ENCODE data around the gene GSDME. TPM values are rescaled to one million over a fixed set of nuclear protein-coding genes. Genes with fewer than 3 reads are reported as not detected.

Gene GSDME
- polyA plus RNA-seq, 1 donor (not counting 4 experiments of a cell fraction or from before 2014, with no cell fraction given), result 105 TPM

DNA sequence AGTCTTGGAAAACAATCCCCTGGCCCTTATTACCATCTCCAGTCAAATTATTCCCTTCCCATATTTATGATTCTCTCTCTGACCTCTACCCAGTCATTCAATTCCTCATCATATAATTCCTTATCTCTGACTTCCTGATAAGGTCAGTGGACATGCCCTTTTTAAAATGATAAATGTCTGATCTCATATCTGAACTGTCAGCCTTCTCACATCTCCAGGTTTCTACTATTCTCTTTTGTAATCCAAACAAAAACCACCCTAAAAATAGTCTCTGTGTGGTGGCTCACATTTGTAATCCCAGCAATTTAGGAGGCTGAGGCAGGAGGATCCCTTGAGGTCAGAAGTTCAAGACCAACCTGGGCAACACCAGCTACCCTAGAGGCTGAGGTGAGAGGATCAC, 11.9 kb downstream of the GSDME start:
- Histone ChIP-seq H3K36me3 (ENCODE audit: control insufficient read depth in 2 of 2, extremely low read depth in 1 of 2, insufficient read depth in 2 of 2, low read length in 2 of 2) (peaks cover 13 to 20% of the 10 kb centered on the region in 2 experiments), H3K79me2 (ENCODE audit: control insufficient read depth, insufficient read depth, low read length) (peaks cover 21% of the 10 kb centered on the region)
- no peak for FAIRE-seq

DNA sequence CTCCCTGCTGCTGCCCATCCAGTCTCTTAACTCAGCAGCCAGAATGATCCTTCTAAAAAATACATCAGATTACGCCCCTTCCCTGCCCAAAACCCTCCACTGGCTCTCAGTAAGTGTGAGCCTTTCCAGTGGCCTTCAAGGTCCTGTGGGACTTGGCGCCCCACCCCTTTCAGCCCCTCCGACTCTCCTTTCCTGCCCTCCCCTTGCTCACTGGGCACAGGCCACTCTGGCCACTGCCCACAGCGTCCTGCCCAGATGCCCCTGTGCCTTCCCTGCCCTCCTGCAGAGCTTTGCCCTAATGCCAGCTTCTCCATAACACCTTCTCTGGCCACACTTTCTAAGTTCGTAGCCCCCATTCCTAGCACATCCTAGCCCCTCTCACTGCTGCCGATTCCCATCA, 13.8 kb downstream of the GSDME start:
- Histone ChIP-seq H3K4me3 (ENCODE audit: control insufficient read depth in 2 of 3, extremely low read depth in 1 of 3, insufficient read depth in 2 of 3, low read depth in 1 of 3, low read length in 3 of 3) (no peak overlapping the region), H3K9ac (ENCODE audit: control insufficient read depth, extremely low read depth, insufficient read depth, low read length) (no peak overlapping the region), H3K27me3 (ENCODE audit: control insufficient read depth, extremely low read depth, insufficient read depth, low read length) (no peaks in the 10 kb centered on the region), H4K20me1 (ENCODE audit: control insufficient read depth, extremely low read depth, insufficient read depth, low read length) (no peaks in the 10 kb centered on the region), H3K9me1 (ENCODE audit: control insufficient read depth, extremely low read depth, insufficient read depth, low read length) (no peaks in the 10 kb centered on the region), H3K27ac (ENCODE audit: control insufficient read depth, insufficient read depth, low read length) (no peak overlapping the region), H3K4me2 (ENCODE audit: control insufficient read depth, extremely low read depth, insufficient read depth, low read depth, low read length) (no peak overlapping the region), H3K9me3 (ENCODE audit: control insufficient read depth, low read depth, low read length) (peaks cover 4% of the 10 kb centered on the region), H3K36me3 (ENCODE audit: control insufficient read depth in 2 of 2, extremely low read depth in 1 of 2, insufficient read depth in 2 of 2, low read length in 2 of 2) (peaks cover 11 to 16% of the 10 kb centered on the region in 2 experiments), H3K79me2 (ENCODE audit: control insufficient read depth, insufficient read depth, low read length) (peaks cover 26% of the 10 kb centered on the region), H3K4me1 (ENCODE audit: control insufficient read depth, extremely low read depth, insufficient read depth, low read length) (peaks cover 22% of the 10 kb centered on the region), H2AFZ (ENCODE audit: control insufficient read depth, low read length) (no peak overlapping the region)
- TF ChIP-seq, protein P1, sequence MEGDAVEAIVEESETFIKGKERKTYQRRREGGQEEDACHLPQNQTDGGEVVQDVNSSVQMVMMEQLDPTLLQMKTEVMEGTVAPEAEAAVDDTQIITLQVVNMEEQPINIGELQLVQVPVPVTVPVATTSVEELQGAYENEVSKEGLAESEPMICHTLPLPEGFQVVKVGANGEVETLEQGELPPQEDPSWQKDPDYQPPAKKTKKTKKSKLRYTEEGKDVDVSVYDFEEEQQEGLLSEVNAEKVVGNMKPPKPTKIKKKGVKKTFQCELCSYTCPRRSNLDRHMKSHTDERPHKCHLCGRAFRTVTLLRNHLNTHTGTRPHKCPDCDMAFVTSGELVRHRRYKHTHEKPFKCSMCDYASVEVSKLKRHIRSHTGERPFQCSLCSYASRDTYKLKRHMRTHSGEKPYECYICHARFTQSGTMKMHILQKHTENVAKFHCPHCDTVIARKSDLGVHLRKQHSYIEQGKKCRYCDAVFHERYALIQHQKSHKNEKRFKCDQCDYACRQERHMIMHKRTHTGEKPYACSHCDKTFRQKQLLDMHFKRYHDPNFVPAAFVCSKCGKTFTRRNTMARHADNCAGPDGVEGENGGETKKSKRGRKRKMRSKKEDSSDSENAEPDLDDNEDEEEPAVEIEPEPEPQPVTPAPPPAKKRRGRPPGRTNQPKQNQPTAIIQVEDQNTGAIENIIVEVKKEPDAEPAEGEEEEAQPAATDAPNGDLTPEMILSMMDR (optimal IDR thresholded peaks at IDR 0.05 in 1 of 3, IDR thresholded peaks at IDR 0.05 in 1 of 3, conservative IDR thresholded peaks at IDR 0.05 in 1 of 3; ENCODE audit: extremely low read depth in 1 of 3, insufficient read depth in 2 of 3, low read length in 3 of 3), result no peak
- dilution Hi-C loops (cut with MboI; ENCODE audit: extremely low pct_ligation_motif_present, low sequenced_read_pairs), result no loop called here
- DNase-seq (ENCODE audit: low read depth, low spot score), result no peak
- FAIRE-seq, result no peak

More for the DNA sequence above, 11.9 kb downstream of the GSDME start:
- no peaks in the 10 kb centered on the region for H3K9me1 ChIP-seq (ENCODE audit: control insufficient read depth, extremely low read depth, insufficient read depth, low read length)
- no peak for TF ChIP-seq EZH2 (IDR thresholded peaks at IDR 0.05; ENCODE audit: low read length)
- TF ChIP-seq, protein P1 (optimal IDR thresholded peaks at IDR 0.05 in 1 of 3, IDR thresholded peaks at IDR 0.05 in 1 of 3, conservative IDR thresholded peaks at IDR 0.05 in 1 of 3; ENCODE audit: extremely low read depth in 1 of 3, insufficient read depth in 2 of 3, low read length in 3 of 3), result no peak
- H3K9me3 ChIP-seq (ENCODE audit: control insufficient read depth, low read depth, low read length), result no peaks in the 10 kb centered on the region
- H3K27ac ChIP-seq (ENCODE audit: control insufficient read depth, insufficient read depth, low read length), result no peak overlapping the region
- no peaks in the 10 kb centered on the region for H4K20me1 ChIP-seq (ENCODE audit: control insufficient read depth, extremely low read depth, insufficient read depth, low read length)
- no peak overlapping the region for H3K4me3 ChIP-seq (ENCODE audit: control insufficient read depth in 2 of 3, extremely low read depth in 1 of 3, insufficient read depth in 2 of 3, low read depth in 1 of 3, low read length in 3 of 3)
- H3K27me3 ChIP-seq (ENCODE audit: control insufficient read depth, extremely low read depth, insufficient read depth, low read length), result no peaks in the 10 kb centered on the region
- H3K4me2 ChIP-seq (ENCODE audit: control insufficient read depth, extremely low read depth, insufficient read depth, low read depth, low read length), result no peak overlapping the region
- dilution Hi-C loops (cut with MboI; ENCODE audit: extremely low pct_ligation_motif_present, low sequenced_read_pairs), result no loop called here
- DNase-seq (ENCODE audit: low read depth, low spot score), result no peak
- no peak overlapping the region for H3K9ac ChIP-seq (ENCODE audit: control insufficient read depth, extremely low read depth, insufficient read depth, low read length)
- no peak overlapping the region for H2AFZ ChIP-seq (ENCODE audit: control insufficient read depth, low read length)
- peaks cover 22% of the 10 kb centered on the region for H3K4me1 ChIP-seq (ENCODE audit: control insufficient read depth, extremely low read depth, insufficient read depth, low read length)

Data from keratinocyte (primary cell).